ENCODE data around the gene EPHB1.

EPHB1 gene

GRCh38 chr3:135260025-135260424 lies 465.0 kb downstream of the EPHB1 start:
- DNase-seq (ENCODE audit: low read depth), result no peak

DNA sequence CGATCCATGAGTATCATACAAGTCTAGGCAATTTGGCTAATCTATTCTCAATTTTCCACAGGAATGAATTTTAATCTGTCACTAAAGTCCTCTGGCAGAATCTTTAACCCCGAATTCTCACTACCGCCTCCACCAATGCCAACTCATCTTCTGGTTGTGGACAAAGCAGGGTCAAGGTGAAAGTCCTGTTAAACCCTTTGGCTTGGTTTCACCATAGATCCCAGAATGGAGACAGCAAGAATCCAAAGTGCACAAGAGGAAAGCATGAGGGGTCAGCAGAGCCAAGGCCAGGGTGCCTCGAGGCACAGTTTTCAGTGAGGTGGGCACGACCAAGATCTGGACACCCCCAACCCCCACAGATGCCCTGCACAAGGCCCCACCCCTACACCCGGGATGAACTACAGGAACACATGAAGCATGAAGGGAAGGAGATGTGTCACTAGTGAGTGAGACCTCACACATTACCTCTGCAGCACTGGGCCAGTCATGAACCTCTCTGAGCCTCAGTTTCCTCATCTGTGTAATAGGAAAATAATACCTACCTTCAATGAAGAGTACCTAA lies 466.2 kb downstream of the EPHB1 start:
- no peak for DNase-seq (ENCODE audit: low read depth)

DNA sequence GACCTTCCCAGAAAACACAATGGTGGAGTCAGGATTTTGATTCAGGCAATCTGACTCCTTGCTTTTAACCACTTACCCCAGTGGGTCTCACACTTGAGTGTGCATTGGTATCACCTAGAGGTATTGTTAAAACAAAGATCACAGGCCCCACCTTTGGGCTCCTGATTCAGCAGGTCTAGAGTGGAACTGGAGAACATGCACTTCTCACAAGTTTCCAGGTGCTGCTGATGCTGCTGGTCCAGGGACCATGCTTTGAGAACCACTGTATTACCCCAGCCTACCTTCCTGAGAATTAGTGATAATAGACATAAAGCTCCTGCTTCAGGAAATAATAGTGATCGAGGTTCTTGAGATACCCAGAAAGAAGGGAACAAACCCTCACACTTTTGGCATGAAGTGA lies 466.9 kb downstream of the EPHB1 start:
- no peak for DNase-seq (ENCODE audit: low read depth)

DNA sequence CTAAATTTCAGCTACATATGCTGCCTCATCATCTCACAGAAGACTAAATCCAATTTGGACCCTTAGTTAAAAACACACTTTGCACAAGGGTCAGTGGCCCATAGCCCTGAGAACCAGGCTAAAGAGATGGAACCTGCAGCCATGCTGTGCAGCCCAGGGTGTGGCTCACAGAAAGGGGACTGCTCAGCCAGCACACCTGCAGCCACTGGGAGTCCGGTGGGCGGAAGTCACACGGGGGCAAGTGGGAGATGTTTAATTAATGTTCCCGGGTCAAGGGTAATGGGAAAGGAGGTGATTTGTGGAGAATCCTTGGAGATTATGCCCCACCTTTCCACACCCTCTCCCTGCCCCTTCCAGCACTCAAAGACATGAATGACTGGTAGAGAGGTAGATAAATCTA lies 467.4 kb downstream of the EPHB1 start:
- no peak for DNase-seq (ENCODE audit: low read depth)

DNA sequence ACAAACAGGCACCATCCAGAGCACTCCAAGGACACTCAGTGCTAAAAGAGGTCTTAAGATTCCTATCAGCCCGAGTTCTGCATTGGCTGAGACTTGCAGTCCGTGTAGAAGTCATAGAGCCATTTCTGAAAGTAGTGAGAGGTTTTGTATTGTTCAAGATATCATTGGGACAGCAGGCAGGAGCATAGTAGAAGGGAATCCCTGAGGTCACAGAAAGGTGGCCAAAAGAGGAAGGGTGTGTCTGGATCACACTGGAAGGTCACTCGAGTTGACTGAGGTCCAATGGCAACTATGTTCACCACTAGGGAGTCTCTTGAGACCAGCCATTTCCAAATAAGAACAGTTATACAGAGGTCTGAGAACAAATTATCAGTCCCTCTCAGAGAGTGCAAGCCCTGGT lies 468.3 kb downstream of the EPHB1 start:
- no peak for DNase-seq (ENCODE audit: low read depth)

DNA sequence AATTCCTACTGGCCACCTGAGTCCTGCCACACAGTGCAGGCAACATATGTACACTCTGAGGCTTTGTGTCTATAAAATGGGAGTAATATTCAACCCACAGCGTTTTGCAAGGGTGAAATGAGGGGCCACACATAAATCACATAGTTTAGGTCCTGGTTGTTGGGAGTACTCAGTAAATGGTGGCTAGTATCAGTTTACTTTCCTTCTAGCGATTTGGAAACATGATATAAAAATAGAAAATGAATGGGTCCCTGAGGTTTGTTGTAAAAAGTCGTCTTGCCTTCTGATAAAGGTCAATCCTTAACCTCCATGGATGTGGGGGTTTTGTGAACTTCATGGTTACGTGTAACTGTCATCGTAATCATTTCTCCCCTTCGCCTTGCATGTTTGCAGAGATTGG lies 472.4 kb downstream of the EPHB1 start:
- DNase-seq (ENCODE audit: low read depth), result no peak

- DNase-seq (ENCODE audit: low read depth), result no peak
Measured at GRCh38 chr3:135268941-135269532, 474.0 kb downstream of the EPHB1 start.

DNA sequence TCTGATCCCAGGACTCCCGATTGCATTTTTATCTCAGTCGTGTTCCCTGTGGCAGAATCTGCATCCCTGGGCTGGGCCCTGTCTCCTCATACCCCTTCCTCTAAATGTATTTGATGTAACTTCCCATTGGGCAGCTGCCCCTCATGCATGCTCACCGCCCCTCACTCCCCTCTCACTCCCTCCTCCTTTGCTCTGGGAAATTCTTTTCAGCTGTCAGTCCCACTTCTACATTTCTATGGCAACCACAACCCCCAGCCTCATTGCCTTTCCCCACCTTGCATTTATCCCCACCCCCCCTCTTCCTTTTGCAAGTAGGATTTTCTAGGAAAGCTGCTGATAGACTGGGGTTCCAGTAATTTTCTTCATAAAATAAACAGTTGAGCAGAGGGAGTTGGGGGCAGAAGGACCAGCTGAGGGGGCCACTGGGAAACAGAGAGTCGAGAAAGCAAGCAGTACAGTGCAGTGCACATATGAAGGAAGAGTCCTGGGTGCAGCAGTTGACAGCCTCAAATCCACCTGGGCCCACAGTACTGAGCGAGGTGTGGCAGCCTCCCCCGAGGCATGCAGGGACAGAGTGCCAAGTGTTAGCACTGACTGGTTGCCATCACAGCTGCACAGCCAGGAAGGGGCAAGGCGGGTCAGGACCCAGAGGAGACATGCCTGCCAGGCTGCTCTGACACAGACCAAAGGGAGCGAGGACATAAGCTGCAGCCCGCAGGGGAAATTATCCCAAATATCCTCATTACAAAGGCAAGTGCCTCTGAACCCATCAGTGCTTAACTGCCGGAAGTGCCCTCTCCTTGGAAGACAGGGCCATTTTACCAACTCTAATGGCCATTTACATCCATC lies 476.3 kb downstream of the EPHB1 start:
- no peak for DNase-seq (ENCODE audit: low read depth)

DNA sequence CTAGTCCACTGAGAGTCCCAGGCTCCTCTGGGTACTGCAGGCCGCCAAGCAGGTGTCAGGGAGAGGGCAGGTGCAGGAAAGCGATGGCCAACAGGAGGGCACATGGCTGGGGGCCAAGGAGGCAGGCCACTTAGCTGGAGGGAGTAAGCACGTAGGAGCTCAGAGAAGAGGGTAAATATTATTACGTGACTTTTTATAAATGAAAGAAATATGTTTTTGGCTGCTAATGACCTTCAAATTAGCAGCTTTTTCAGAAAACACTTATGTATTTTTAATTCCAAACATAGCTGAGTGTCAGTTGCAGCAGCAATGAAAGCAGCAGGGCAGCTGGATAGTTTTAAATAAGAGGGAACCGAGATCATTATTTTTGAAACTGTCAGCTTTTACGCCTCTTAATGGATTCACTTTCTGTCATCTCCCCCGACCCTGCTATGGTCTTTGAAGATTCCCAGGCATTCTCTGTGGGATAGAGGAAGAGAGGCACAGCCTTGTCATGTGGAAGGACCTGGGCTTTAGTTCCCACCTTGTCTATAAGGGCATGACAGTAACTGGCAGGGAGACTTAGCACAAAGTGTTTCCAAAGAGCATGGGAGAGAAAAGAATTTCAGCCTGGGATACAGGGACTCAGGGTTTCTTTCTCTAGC lies 477.1 kb downstream of the EPHB1 start:
- no peak for DNase-seq (ENCODE audit: low read depth)

- DNase-seq (ENCODE audit: low read depth), result no peak
Measured at GRCh38 chr3:135292162-135292561, 497.1 kb downstream of the EPHB1 start.

DNA sequence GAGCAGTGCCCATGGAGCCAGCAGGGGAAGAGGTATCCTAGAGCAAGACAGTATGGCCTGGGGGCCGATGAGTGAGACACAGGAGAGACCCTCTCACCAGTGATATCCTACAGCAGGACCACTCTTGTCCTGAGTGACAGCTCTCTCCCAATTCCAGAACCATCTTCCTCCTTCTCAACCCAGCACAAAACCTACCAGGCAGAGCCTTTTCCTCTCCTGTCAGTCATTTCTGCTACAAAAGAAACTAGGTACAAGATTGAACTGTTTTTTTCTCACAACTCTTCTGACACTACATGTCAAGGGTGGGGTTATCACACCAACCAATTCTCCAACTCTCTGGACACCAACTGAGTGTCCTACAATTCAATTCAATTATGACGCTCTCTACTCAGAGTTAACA lies 506.6 kb downstream of the EPHB1 start:
- no peak for DNase-seq (ENCODE audit: low read depth)

DNA sequence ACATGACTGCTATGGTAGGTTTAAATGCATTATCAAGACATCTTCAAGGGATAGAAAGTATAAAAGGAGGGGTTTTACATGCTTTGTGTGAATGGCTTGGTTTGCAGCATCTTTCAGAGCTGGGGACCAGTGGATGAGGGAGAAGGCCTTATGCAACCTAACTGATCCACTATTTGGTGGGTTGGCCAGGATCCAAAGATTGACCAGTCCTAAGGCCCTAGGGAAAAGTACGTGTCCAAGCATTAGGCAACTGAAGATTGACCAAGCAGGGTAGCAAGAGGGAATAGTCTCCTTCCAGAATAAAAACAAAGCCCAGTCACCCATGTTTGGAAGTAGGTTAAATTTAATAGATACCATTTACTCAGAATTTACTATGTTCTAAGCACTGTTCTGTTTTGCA lies 509.3 kb downstream of the EPHB1 start:
- no peak for DNase-seq (ENCODE audit: low read depth)

Data from T follicular helper cell (primary cell).